K562 (cell line): Measurements from ENCODE around the gene TBC1D17. TPM values are rescaled to one million over a fixed set of nuclear protein-coding genes. Genes with fewer than 3 reads are reported as not detected.

Experiments used
- BCL6 ChIP-seq: fragments of 250-450 bp; sonication (Bioruptor Pico); IDR thresholded peaks from 2 replicates; pipeline ENCODE4 v1.4.0; 2020
- DACH1 ChIP-seq: fragments of 450-650 bp; IDR thresholded peaks from 2 replicates; pipeline ENCODE4 v1.6.1; 2018; ENCODE audit not compliant: partially characterized antibody
- MAFG ChIP-seq: fragments of 450-650 bp; conservative IDR thresholded peaks from 2 replicates; pipeline ENCODE4 v1.6.1; 2016; ENCODE audit warnings: missing genetic modification characterization, missing compliant biosample characterization
- MECOM ChIP-seq: fragments of 250-450 bp; sonication (Bioruptor Pico); IDR thresholded peaks from 2 replicates; pipeline ENCODE4 v1.8.0; 2022; ENCODE audit warnings: inconsistent platforms
- MXI1 ChIP-seq: IDR thresholded peaks from 2 replicates; pipeline ENCODE4 v1.6.1; 2011; ENCODE audit warnings: low read depth, mild to moderate bottlenecking, improper control_type of control experiment, low read length
- NR2F6 ChIP-seq: fragments of 450-650 bp; formaldehyde crosslinking; IDR thresholded peaks from 2 replicates; pipeline ENCODE4 v1.4.0; 2020; ENCODE audit warnings: mild to moderate bottlenecking
- THAP12 ChIP-seq: fragments of 250-450 bp; sonication (Bioruptor Pico); IDR thresholded peaks from 2 replicates; pipeline ENCODE4 v1.9.0; 2021; ENCODE audit warnings: mild to moderate bottlenecking, inconsistent platforms
- ZEB2 ChIP-seq: fragments of 450-650 bp; IDR thresholded peaks from 2 replicates; pipeline ENCODE4 v1.6.1; 2016
- ZFX ChIP-seq: sonication (generic); formaldehyde crosslinking; IDR thresholded peaks from 2 replicates; pipeline ENCODE4 v1.8.0; 2022; ENCODE audit warnings: mild to moderate bottlenecking, missing genetic modification reagents, moderate library complexity
- ZNF12 ChIP-seq: sonication (generic); formaldehyde crosslinking; IDR thresholded peaks from 2 replicates; pipeline ENCODE4 v1.4.0; 2020; ENCODE audit warnings: mild to moderate bottlenecking, missing genetic modification reagents
- ZNF668 ChIP-seq: fragments of 250-450 bp; sonication (Bioruptor Pico); IDR thresholded peaks from 2 replicates; pipeline ENCODE4 v1.8.0; 2022; ENCODE audit warnings: mild to moderate bottlenecking, inconsistent platforms
- polyA plus RNA-seq, 8 experiments: library from polyadenylated mRNA; depleted of rRNA in 4 of 8; stranded (reverse) in 5 of 8; unstranded in 3 of 8; fragments of >200 nt; fragmentation: Nextera tagmentation in 2 of 8; fragmentation: Illumina TruSeq in 1 of 8; extraction: Ambion mirVana in 2 of 8; extraction: Trizol in 1 of 8; gene quantifications; 2 replicates each; pipeline versions ENCODE4 v1.2.1 to v1.2.3, GENCODE V29; 2011 to 2014; ENCODE audit warnings: inconsistent platforms in 1 of 8, missing spikeins in 1 of 8
- total RNA-seq, 7 experiments: library from RNA; depleted of rRNA in 6 of 7; stranded (reverse); fragments of >200 nt in 6 of 7; fragmentation: Illumina TruSeq in 2 of 7; extraction: Trizol in 2 of 7; gene quantifications; 2 replicates each; pipeline versions ENCODE4 v1.2.1 to v1.2.3, GENCODE V29; 2011 to 2021; ENCODE audit warnings: low replicate concordance in 1 of 7
- TF ChIP-seq, protein P1 (sequence below): fragments of 250-450 bp; sonication (Bioruptor Pico); IDR thresholded peaks from 2 replicates; pipeline ENCODE4 v1.5.1; 2021; ENCODE audit warnings: mild to moderate bottlenecking

The TBC1D17 gene
- total and polyA plus RNA-seq, 9 of the 15 experiments (the other 6 are each of a cell fraction or from before 2014, with no cell fraction given) = 0.42 to 16.0 (median 3.8) TPM

- no peak for TF ChIP-seq THAP12 (CRISPR knock-in tag)
- TF ChIP-seq MECOM (CRISPR knock-in tag) = no peak
- TF ChIP-seq NR2F6 (CRISPR knock-in tag) = no peak
- TF ChIP-seq ZNF12 (CRISPR knock-in tag) = no peak
- TF ChIP-seq, protein P1, sequence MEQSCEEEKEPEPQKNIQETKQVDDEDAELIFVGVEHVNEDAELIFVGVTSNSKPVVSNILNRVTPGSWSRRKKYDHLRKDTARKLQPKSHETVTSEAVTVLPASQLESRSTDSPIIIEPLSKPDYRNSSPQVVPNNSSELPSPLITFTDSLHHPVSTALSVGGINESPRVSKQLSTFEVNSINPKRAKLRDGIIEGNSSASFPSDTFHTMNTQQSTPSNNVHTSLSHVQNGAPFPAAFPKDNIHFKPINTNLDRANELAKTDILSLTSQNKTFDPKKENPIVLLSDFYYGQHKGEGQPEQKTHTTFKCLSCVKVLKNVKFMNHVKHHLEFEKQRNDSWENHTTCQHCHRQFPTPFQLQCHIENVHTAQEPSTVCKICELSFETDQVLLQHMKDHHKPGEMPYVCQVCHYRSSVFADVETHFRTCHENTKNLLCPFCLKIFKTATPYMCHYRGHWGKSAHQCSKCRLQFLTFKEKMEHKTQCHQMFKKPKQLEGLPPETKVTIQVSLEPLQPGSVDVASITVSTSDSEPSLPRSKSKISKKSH (CRISPR knock-in tag) = no peak
- no peak for TF ChIP-seq DACH1
- no peak for TF ChIP-seq MXI1
- TF ChIP-seq ZEB2 = no peak
- no peak for TF ChIP-seq ZNF668 (CRISPR knock-in tag)
- TF ChIP-seq MAFG = no peak
- TF ChIP-seq ZFX (CRISPR knock-in tag) = no peak
- no peak for TF ChIP-seq BCL6 (CRISPR knock-in tag)
- TF ChIP-seq, all 486 proteins: peak for 0
Measured at GRCh38 chr19:49891393-49891792, 13.9 kb downstream of the TBC1D17 start (continued).
